Sigmoid colon (tissue), 4 donors: Measurements from ENCODE around the gene LRRC56.

Experiments
- CTCF ChIP-seq, 4 experiments: fragments of 450-650 bp in 3 of 4; fragments of 200-600 bp in 1 of 4; IDR thresholded peaks; one replicate each; pipeline ENCODE4 v1.5.1; 2016 to 2019; ENCODE audit warnings: antibody characterized with exemption in 4 of 4, mild to moderate bottlenecking in 3 of 4, moderate library complexity in 2 of 4
- EP300 ChIP-seq, 4 donors: sonication (generic); formaldehyde crosslinking; IDR thresholded peaks; one replicate each; pipeline ENCODE4 v1.6.1; 2017; ENCODE audit warnings: antibody characterized with exemption in 4 of 4

DNA sequence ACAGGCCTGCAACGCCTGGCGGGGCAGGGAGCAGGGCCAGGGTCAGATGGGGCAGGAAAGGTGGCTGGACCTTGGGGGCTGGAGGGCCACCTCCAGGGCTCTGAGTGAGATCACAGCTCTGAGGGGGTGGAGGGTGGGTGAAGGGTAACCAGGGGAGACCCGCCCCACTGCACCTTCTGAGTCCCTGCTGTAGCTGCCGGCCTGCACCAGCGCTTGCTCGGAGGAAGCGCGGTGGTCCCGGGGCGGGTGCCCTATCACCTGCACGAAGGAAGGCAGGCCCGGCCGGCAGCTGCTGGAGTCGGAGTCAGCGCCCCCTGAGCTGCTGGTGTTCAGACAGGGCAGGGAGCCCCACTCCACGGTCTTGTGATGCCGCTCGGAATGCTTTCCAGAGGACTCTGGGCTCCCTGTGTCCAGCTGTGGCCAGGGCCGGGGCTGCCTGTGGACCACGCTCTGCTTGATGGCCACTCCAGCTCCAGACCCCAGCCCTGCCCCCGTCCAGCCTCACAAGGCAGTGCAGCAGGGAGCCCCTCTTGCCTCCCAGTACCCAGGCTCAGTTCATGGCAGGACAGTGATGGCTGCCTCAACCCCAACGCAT lies 19.4 kb downstream of the LRRC56 start:
- no peak for TF ChIP-seq CTCF (IDR thresholded peaks at IDR 0.05)
- no peak for TF ChIP-seq EP300 (IDR thresholded peaks at IDR 0.05)
